Fibroblast of lung (primary cell): ENCODE measurements around the gene DLGAP4.

Experiments used
- EZH2 ChIP-seq: IDR thresholded peaks from 2 replicates; pipeline ENCODE4 v1.5.1; 2012; ENCODE audit warnings: low read length, control low read depth, mild to moderate bottlenecking; ENCODE audit errors: missing control alignments
- TF ChIP-seq, protein P1 (sequence below), 2 donors: IDR thresholded peaks in 1 of 2; conservative IDR thresholded peaks in 1 of 2; 1 replicate in 1 of 2; 2 replicates in 1 of 2; pipeline ENCODE4 v1.5.1; 2011 to 2012; ENCODE audit warnings: low read length in 2 of 2, control low read depth in 1 of 2, inconsistent platforms in 1 of 2, low read depth in 1 of 2, mild to moderate bottlenecking in 1 of 2

DNA sequence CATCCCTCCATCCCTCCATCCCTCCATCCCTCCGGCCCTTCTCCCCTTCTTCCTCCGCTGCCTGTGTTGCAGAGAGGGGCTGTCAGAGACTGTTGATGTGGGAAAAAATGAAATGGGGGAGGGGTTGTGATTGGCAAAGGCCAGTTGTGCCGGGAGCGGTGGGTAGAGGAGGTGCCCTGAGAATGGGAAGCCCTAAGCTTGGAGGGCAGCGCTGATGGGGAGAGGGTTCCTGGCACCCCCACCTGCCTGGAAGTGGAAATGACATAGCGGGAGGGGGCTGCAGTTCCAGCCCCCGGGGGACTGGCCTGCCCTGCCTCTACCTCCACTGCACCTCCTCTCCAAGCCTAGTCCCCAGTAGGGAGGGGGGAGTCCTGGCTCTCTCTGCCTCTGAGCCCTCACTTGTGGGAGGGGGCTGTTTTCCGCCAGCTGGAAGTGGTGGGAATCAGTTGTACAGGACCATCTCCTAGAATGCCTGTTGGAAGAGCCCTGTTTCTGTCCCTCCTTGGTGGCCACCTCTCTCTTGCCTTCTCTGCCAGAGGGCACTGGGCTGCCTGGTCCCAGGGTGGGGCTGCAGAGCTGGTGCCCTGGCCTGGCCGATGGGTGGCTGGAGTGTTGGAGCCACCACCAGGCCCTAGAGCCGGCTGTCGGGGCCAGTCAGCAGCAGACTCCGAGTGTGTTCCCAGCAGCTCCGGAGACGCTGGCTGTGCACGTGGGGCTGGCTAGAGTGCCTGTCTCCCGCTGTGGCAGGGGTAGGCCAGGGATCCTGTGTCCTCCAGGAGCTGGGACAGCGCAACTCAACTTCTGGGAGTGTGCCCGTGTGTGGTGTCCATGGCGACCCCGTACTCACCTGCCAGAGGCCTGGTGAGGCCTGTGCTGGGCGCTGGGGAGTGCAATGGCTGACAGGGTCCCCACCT lies 1.5 kb downstream of the DLGAP4 start:
- TF ChIP-seq, protein P1, sequence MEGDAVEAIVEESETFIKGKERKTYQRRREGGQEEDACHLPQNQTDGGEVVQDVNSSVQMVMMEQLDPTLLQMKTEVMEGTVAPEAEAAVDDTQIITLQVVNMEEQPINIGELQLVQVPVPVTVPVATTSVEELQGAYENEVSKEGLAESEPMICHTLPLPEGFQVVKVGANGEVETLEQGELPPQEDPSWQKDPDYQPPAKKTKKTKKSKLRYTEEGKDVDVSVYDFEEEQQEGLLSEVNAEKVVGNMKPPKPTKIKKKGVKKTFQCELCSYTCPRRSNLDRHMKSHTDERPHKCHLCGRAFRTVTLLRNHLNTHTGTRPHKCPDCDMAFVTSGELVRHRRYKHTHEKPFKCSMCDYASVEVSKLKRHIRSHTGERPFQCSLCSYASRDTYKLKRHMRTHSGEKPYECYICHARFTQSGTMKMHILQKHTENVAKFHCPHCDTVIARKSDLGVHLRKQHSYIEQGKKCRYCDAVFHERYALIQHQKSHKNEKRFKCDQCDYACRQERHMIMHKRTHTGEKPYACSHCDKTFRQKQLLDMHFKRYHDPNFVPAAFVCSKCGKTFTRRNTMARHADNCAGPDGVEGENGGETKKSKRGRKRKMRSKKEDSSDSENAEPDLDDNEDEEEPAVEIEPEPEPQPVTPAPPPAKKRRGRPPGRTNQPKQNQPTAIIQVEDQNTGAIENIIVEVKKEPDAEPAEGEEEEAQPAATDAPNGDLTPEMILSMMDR (conservative IDR thresholded peaks at IDR 0.05 in 1 of 2, IDR thresholded peaks at IDR 0.05 in 1 of 2; ENCODE audit: low read depth in 1 of 2, low read length in 2 of 2): no peak
- TF ChIP-seq EZH2: no peak
